Measurements from ENCODE around the gene CFAP107.

Gene CFAP107

GRCh38 chr1:12757836-12758235 is 11.8 kb downstream of the CFAP107 start:
- H3K4me1 Mint-ChIP-seq: no peaks in the 10 kb centered on the region
- H3K27me3 Mint-ChIP-seq: peaks cover 14 to 21% of the 10 kb centered on the region in 2 donors
- no peak for DNase-seq
- no peaks in the 10 kb centered on the region for H3K9me3 Mint-ChIP-seq
- no peak for ATAC-seq (replicated peaks)
- H3K27ac Mint-ChIP-seq: no peak overlapping the region
- H3K4me3 Mint-ChIP-seq: no peak overlapping the region
- H3K36me3 Mint-ChIP-seq: no peaks in the 10 kb centered on the region

DNA sequence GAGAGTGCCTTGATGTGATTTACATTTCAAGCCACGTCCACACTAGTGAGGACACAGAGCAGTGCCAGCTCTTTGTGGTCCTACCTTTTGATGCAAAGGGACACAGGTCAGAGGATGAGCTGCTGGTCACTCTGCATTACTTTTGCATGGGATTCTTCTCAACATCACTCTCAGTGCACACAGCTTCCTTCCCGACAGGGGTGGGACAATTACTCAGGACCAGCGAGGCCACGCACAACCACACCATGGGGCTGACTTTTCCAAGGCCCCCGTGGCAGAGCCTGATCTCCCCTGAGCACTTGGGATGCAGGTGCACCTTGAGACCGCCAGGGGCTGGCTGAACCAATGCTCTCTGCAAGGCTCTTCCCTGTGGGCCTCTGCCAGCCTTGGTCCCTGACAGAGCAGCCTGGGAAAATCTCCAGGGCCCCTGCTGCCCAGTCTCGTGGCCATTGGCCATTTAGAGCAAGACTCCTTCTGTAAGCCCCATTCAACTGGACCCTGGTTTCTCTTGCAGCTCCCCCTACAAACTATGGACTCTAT is 14.3 kb downstream of the CFAP107 start:
- H3K4me1 Mint-ChIP-seq: no peaks in the 10 kb centered on the region
- ATAC-seq (replicated peaks): no peak

GRCh38 chr1:12761781-12762180 is 15.8 kb downstream of the CFAP107 start:
- H3K9me3 Mint-ChIP-seq: no peaks in the 10 kb centered on the region

More for the DNA sequence above, 14.3 kb downstream of the CFAP107 start:
- Mint-ChIP-seq H3K4me3 (no peak overlapping the region), H3K27me3 (peaks cover 14 to 21% of the 10 kb centered on the region in 2 donors), H3K36me3 (no peaks in the 10 kb centered on the region), H3K9me3 (no peaks in the 10 kb centered on the region), H3K27ac (no peak overlapping the region)
- DNase-seq: no peak

DNA sequence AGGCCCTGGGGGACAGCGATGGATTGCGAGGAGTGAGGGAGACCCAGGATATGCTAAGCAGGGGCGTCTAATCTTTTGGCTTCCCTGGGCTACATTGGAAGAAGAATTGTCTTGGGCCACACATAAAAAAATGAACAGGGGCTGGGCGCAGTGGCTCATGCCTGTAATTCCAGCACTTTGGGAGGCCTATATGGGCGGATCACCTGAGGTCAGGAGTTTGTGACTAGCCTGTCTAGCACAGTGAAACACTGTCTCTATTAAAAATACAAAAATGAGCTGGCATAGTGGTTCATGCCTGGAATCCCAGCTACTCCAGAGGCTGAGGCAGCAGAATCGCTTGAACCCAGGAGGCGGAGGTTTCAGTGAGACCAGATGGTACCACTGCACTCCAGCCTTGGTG is 16.8 kb downstream of the CFAP107 start:
- no peak for DNase-seq
- Mint-ChIP-seq H3K27ac (no peak overlapping the region), H3K27me3 (peaks cover 11 to 12% of the 10 kb centered on the region in 2 donors), H3K4me3 (no peak overlapping the region), H3K9me3 (no peaks in the 10 kb centered on the region), H3K4me1 (no peaks in the 10 kb centered on the region), H3K36me3 (no peaks in the 10 kb centered on the region)
- no peak for ATAC-seq (replicated peaks)

More at GRCh38 chr1:12761781-12762180, 15.8 kb downstream of the CFAP107 start:
- ATAC-seq (replicated peaks): no peak
- H3K27ac Mint-ChIP-seq: no peak overlapping the region
- no peak for DNase-seq
- H3K36me3 Mint-ChIP-seq: no peaks in the 10 kb centered on the region
- no peak overlapping the region for H3K4me3 Mint-ChIP-seq
- peaks cover 14 to 15% of the 10 kb centered on the region in 2 donors for H3K27me3 Mint-ChIP-seq
- H3K4me1 Mint-ChIP-seq: no peaks in the 10 kb centered on the region

GRCh38 chr1:12763479-12763878 is 17.5 kb downstream of the CFAP107 start:
- peaks cover 4 to 10% of the 10 kb centered on the region in 2 donors for H3K27me3 Mint-ChIP-seq
- no peak for DNase-seq
- no peak overlapping the region for H3K4me3 Mint-ChIP-seq
- no peaks in the 10 kb centered on the region for H3K36me3 Mint-ChIP-seq
- no peak overlapping the region for H3K27ac Mint-ChIP-seq
- H3K4me1 Mint-ChIP-seq: no peaks in the 10 kb centered on the region
- no peaks in the 10 kb centered on the region for H3K9me3 Mint-ChIP-seq
- no peak for ATAC-seq (replicated peaks)

DNA sequence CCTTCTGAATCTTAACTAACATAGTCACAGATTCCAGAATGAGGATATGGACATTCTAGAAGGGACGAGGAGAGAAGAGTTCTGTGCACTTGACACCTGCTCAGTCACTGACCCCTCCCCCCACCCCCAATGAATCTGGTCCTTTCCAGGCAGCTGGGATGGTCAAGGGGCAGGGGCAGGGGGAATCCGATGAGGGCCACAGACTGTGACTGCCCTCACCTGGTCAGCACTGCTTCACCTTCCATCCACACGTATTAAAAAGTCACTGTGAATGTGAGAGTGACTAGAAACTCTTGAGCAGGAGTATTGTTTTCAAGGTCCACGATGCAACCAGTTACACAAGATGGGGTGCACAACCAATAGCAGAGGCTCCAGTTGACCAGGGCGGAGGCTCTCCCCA is 18.0 kb downstream of the CFAP107 start:
- Mint-ChIP-seq H3K9me3 (no peaks in the 10 kb centered on the region), H3K4me1 (no peaks in the 10 kb centered on the region), H3K36me3 (no peaks in the 10 kb centered on the region), H3K27me3 (peaks cover 9% of the 10 kb centered on the region in 2 donors), H3K27ac (no peak overlapping the region), H3K4me3 (no peak overlapping the region)
- ATAC-seq (replicated peaks) (no peak), DNase-seq (no peak)

DNA sequence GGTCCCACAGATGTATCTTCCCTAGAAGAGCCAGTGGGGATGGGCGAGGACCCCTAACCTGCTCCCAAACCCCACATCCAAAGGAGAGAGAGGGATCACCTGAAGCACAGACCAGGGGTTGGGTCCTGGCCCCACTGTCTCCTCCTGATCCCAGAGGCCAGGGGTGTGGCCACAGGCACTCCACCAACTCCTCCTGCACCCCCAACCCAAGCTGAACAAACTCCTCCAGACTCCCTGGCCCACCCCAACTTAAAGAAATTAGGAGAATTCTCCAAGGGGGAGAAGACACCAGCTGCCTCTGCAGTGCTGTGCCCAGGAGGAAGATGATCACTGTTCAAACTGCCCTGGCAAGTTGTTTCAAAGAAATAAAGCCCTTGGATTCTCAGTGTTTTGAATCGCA is 23.0 kb downstream of the CFAP107 start:
- DNase-seq: no peak
- no peak for ATAC-seq (replicated peaks)
- Mint-ChIP-seq H3K36me3 (no peaks in the 10 kb centered on the region), H3K4me3 (no peak overlapping the region), H3K9me3 (no peaks in the 10 kb centered on the region), H3K27me3 (peaks cover 27 to 40% of the 10 kb centered on the region in 2 donors), H3K4me1 (no peaks in the 10 kb centered on the region), H3K27ac (no peak overlapping the region)

GRCh38 chr1:12769976-12770505 is 24.0 kb downstream of the CFAP107 start:
- Mint-ChIP-seq H3K27me3 (peaks cover 30 to 44% of the 10 kb centered on the region in 2 donors), H3K4me3 (no peak overlapping the region), H3K4me1 (no peaks in the 10 kb centered on the region), H3K27ac (no peak overlapping the region), H3K9me3 (no peaks in the 10 kb centered on the region), H3K36me3 (no peaks in the 10 kb centered on the region)
- no peak for DNase-seq
- ATAC-seq (replicated peaks): no peak

DNA sequence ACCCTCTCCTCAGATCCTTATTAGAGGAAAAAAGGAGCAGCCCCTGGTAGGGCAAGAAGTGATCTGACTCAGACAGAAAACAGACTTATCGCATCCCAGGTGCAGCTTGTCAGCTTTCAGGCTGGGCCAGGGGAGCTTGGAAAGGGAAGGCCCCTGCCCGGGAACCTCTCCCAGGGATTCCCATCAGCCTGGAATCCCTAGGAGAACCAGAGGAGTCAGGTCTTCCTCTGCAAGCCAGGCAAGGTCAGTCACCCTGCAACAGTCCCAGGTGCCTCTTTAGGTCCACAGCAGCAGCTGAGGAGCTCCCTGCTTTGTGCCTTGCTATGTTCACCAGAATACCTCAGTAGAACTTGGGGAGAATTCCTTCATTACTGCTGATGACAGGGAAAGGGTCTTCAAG is 24.6 kb downstream of the CFAP107 start:
- no peak overlapping the region for H3K4me3 Mint-ChIP-seq
- H3K27me3 Mint-ChIP-seq: peaks cover 31 to 47% of the 10 kb centered on the region in 2 donors
- ATAC-seq (replicated peaks): no peak

DNA sequence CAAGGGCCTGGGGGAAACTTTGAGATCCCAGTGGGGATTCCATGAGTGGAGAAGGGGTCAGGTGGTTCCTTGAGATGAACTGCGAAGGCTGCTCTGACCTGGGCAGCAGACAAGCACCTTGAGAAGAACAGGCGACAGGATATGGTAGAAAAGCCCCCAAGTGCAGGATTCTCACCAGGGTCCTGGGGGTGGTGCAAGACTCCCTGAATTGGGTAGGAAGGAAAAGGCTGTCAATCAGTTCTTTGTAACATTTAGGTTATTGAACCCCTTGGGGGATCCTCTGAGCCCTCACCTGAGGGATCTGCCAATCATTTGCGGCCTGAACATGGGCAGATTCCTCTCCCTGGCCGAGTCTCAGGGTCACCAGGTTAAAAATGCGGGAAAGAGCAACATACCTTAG is 25.2 kb downstream of the CFAP107 start:
- no peaks in the 10 kb centered on the region for H3K9me3 Mint-ChIP-seq
- H3K27me3 Mint-ChIP-seq: peaks cover 31 to 47% of the 10 kb centered on the region in 2 donors
- ATAC-seq (replicated peaks): no peak
- H3K4me3 Mint-ChIP-seq: no peak overlapping the region
- no peaks in the 10 kb centered on the region for H3K36me3 Mint-ChIP-seq
- no peak overlapping the region for H3K27ac Mint-ChIP-seq
- no peaks in the 10 kb centered on the region for H3K4me1 Mint-ChIP-seq
- DNase-seq: no peak

More for the DNA sequence above, 24.6 kb downstream of the CFAP107 start:
- no peak for DNase-seq
- Mint-ChIP-seq H3K4me1 (no peaks in the 10 kb centered on the region), H3K27ac (no peak overlapping the region), H3K36me3 (no peaks in the 10 kb centered on the region), H3K9me3 (no peaks in the 10 kb centered on the region)

DNA sequence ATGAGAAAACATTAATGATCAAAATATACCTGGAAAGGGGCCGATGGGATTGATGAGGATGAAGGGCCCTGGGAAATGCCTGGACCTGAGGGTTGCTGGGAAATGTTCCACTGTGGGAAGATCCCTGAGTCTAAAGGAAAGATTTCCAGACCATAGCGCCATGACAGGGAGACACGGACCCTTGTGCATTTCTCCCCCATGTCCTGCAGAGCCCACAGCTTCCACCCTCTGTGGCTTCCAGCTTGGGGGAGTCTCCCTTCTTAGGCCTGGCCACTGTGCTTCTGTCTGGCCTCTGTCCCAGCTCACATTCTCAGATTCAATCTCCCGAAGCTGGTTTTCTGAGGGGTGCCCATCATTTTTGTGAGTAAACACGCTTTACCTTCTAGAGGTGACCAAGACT is 26.5 kb downstream of the CFAP107 start:
- ATAC-seq (replicated peaks) (no peak), DNase-seq (no peak)
- Mint-ChIP-seq H3K27me3 (peaks cover 34 to 50% of the 10 kb centered on the region in 2 donors), H3K36me3 (no peaks in the 10 kb centered on the region), H3K4me3 (no peak overlapping the region), H3K27ac (no peak overlapping the region), H3K4me1 (no peaks in the 10 kb centered on the region), H3K9me3 (no peaks in the 10 kb centered on the region)

DNA sequence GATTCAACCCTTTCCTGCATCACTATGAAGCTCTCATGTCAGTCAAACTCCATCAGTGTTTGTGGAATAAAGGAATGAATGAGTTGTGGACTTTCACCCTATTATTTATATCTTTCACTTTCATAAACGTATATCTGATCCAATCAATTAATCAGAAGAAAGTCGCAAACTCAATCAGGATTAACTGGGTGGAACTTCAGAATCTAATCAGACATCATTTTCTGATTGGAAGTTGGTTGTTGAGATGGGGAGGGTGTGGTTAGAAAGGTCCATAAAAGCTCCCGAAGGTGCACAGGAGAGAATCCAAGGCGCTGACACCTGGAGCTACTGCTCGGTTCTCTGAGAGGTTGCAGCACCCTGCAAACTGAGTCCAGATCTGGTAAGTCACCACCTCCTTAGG is 27.4 kb downstream of the CFAP107 start, which contains the start of gene PRAMEF12:
Gene PRAMEF12, plus strand, starts transcription at position 301 of the 400 bp plus-strand sequence. CDS start 1,130 bp downstream, outside the sequence.
- ATAC-seq (replicated peaks) (no peak), DNase-seq (no peak)
- Mint-ChIP-seq H3K36me3 (no peaks in the 10 kb centered on the region), H3K27ac (no peak within 1 kb of the TSS), H3K4me3 (no peak within 1 kb of the TSS), H3K9me3 (no peaks in the 10 kb centered on the region), H3K4me1 (no peaks in the 10 kb centered on the region), H3K27me3 (peaks cover 31 to 53% of the 10 kb centered on the region in 2 donors)

- no peak for DNase-seq
- H3K27me3 Mint-ChIP-seq: peaks cover 30 to 39% of the 10 kb centered on the region in 2 donors
Observed at GRCh38 chr1:12774801-12775345, 28.9 kb downstream of the CFAP107 start.

GRCh38 chr1:12775443-12775842 is 29.4 kb downstream of the CFAP107 start:
- Mint-ChIP-seq H3K27me3 (peaks cover 24 to 34% of the 10 kb centered on the region in 2 donors), H3K27ac (no peak overlapping the region), H3K9me3 (no peaks in the 10 kb centered on the region), H3K4me3 (no peak overlapping the region), H3K4me1 (no peaks in the 10 kb centered on the region), H3K36me3 (no peaks in the 10 kb centered on the region)
- no peak for ATAC-seq (replicated peaks)
- no peak for DNase-seq

More at GRCh38 chr1:12774801-12775345, 28.9 kb downstream of the CFAP107 start:
- no peak for ATAC-seq (replicated peaks)
- H3K4me3 Mint-ChIP-seq: no peak overlapping the region
- no peak overlapping the region for H3K27ac Mint-ChIP-seq
- no peaks in the 10 kb centered on the region for H3K9me3 Mint-ChIP-seq
- H3K36me3 Mint-ChIP-seq: no peaks in the 10 kb centered on the region
- H3K4me1 Mint-ChIP-seq: no peaks in the 10 kb centered on the region
